Astrocyte (in vitro differentiated cells and primary cell): Measurements from ENCODE around the gene LRGUK. TPM values are rescaled to one million over a fixed set of nuclear protein-coding genes. Genes with fewer than 3 reads are reported as not detected.

Experiments used
- DNase-seq: peaks from one replicate; pipeline ENCODE4 v3.0.0-alpha.2; 2010; ENCODE audit warnings: low read depth
- FAIRE-seq: peaks from 2 replicates; lab custom pipeline; 2011; peaks lifted over from hg19 to GRCh38; lab: Jason Lieb, UNC
- H2AFZ ChIP-seq: 2 replicates; pipeline ENCODE4 v1.6.0; 2012; ENCODE audit warnings: low read depth, low read length, inconsistent platforms
- H3K27ac ChIP-seq: 2 replicates; pipeline ENCODE4 v1.5.1; 2011; ENCODE audit warnings: low read depth, low read length, inconsistent platforms
- H3K27me3 ChIP-seq: 2 replicates; pipeline ENCODE4 v1.6.0; 2011; ENCODE audit warnings: low read length, inconsistent platforms; ENCODE audit not compliant: insufficient read depth
- H3K36me3 ChIP-seq: 2 replicates; pipeline ENCODE4 v1.5.1; 2011; ENCODE audit warnings: low read length, inconsistent platforms; ENCODE audit not compliant: insufficient read depth
- H3K4me1 ChIP-seq: 2 replicates; pipeline ENCODE4 v1.5.1; 2011; ENCODE audit warnings: low read length, inconsistent platforms; ENCODE audit not compliant: insufficient read depth
- H3K4me2 ChIP-seq: 2 replicates; pipeline ENCODE4 v1.6.0; 2012; ENCODE audit warnings: low read length, inconsistent platforms
- H3K4me3 ChIP-seq: 2 replicates; pipeline ENCODE4 v1.5.1; 2011; ENCODE audit warnings: low read depth, mild to moderate bottlenecking, low read length, inconsistent platforms; ENCODE audit not compliant: insufficient read depth
- H3K79me2 ChIP-seq: 2 replicates; pipeline ENCODE4 v1.6.0; 2012; ENCODE audit warnings: mild to moderate bottlenecking, low read length, inconsistent platforms; ENCODE audit not compliant: insufficient read depth
- H3K9ac ChIP-seq: 2 replicates; pipeline ENCODE4 v1.6.0; 2012; ENCODE audit warnings: mild to moderate bottlenecking, low read length, inconsistent platforms
- H3K9me3 ChIP-seq: 2 replicates; pipeline ENCODE4 v1.5.1; 2012; ENCODE audit warnings: low read depth, mild to moderate bottlenecking, low read length, inconsistent platforms; ENCODE audit not compliant: insufficient read depth
- H4K20me1 ChIP-seq: 2 replicates; pipeline ENCODE4 v1.6.0; 2012; ENCODE audit warnings: low read length, inconsistent platforms; ENCODE audit not compliant: insufficient read depth
- H3K27ac Mint-ChIP-seq: one replicate; pipeline ENCODE4 v1.8.0; 2021; ENCODE audit warnings: mild to moderate bottlenecking, mixed read lengths; ENCODE audit not compliant: unreplicated experiment
- H3K27me3 Mint-ChIP-seq: one replicate; pipeline ENCODE4 v1.8.0; 2021; ENCODE audit warnings: low read depth, mixed read lengths; ENCODE audit not compliant: unreplicated experiment
- H3K36me3 Mint-ChIP-seq: one replicate; pipeline ENCODE4 v1.8.0; 2021; ENCODE audit warnings: low read depth, mixed read lengths; ENCODE audit not compliant: unreplicated experiment
- H3K4me1 Mint-ChIP-seq: one replicate; pipeline ENCODE4 v1.8.0; 2021; ENCODE audit warnings: low read depth, mixed read lengths; ENCODE audit not compliant: unreplicated experiment
- H3K4me3 Mint-ChIP-seq: one replicate; pipeline ENCODE4 v1.8.0; 2021; ENCODE audit warnings: mild to moderate bottlenecking, moderate library complexity, mixed read lengths; ENCODE audit not compliant: unreplicated experiment
- H3K9me3 Mint-ChIP-seq: one replicate; pipeline ENCODE4 v1.8.0; 2021; ENCODE audit warnings: mild to moderate bottlenecking, mixed read lengths; ENCODE audit not compliant: unreplicated experiment
- EZH2 ChIP-seq: IDR thresholded peaks from 2 replicates; pipeline ENCODE4 v1.6.1; 2012; ENCODE audit warnings: mild to moderate bottlenecking, low read length, inconsistent platforms; ENCODE audit not compliant: insufficient read depth
- total RNA-seq: library from RNA; stranded (reverse); gene quantifications from 2 replicates; pipeline ENCODE4 v1.2.1, GENCODE V29; 2021
- TF ChIP-seq, protein P1 (sequence below): IDR thresholded peaks from 2 replicates; pipeline ENCODE4 v1.5.1; 2011; ENCODE audit warnings: low read depth, mild to moderate bottlenecking, inconsistent platforms, low read length, moderate library complexity; ENCODE audit not compliant: insufficient read depth

The LRGUK gene
- total RNA-seq, 1 donor from 2014 or later: 0.64 TPM

DNA sequence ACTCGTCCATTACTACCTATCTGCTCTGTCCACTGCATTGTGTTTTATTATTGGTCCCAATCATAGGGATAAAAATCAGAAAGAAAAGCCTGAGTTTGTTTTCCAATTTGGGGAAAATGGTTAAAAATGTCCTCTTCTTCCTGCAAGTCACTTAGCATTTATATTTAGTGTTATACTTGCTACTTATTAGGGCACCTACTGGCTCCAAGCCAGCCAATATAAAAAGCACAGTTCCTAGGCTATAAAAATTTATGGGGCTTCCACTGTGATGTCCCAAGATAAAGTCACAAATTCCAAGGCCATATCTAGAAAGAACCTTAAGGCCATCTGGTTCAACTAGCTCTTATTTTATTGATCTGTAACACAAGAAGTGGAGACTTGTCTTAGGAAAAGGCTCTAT, 186.4 kb downstream of the LRGUK start:
- FAIRE-seq: no peak
- H3K4me1 ChIP-seq: peaks cover 7% of the 10 kb centered on the region
- peaks cover 2% of the 10 kb centered on the region for H3K4me1 Mint-ChIP-seq
- no peaks in the 10 kb centered on the region for H4K20me1 ChIP-seq
- no peak overlapping the region for H3K4me2 ChIP-seq
- H3K9me3 Mint-ChIP-seq: no peaks in the 10 kb centered on the region
- no peak overlapping the region for H3K27ac Mint-ChIP-seq
- H2AFZ ChIP-seq: no peak overlapping the region
- H3K4me3 Mint-ChIP-seq: no peak overlapping the region
- no peak for DNase-seq
- no peaks in the 10 kb centered on the region for H3K36me3 Mint-ChIP-seq
- H3K27ac ChIP-seq: no peak overlapping the region
- no peaks in the 10 kb centered on the region for H3K9me3 ChIP-seq
- no peak overlapping the region for H3K9ac ChIP-seq
- H3K27me3 ChIP-seq: no peaks in the 10 kb centered on the region
- H3K79me2 ChIP-seq: peaks cover 30% of the 10 kb centered on the region
- no peak overlapping the region for H3K4me3 ChIP-seq
- H3K36me3 ChIP-seq: no peaks in the 10 kb centered on the region
- TF ChIP-seq, protein P1, sequence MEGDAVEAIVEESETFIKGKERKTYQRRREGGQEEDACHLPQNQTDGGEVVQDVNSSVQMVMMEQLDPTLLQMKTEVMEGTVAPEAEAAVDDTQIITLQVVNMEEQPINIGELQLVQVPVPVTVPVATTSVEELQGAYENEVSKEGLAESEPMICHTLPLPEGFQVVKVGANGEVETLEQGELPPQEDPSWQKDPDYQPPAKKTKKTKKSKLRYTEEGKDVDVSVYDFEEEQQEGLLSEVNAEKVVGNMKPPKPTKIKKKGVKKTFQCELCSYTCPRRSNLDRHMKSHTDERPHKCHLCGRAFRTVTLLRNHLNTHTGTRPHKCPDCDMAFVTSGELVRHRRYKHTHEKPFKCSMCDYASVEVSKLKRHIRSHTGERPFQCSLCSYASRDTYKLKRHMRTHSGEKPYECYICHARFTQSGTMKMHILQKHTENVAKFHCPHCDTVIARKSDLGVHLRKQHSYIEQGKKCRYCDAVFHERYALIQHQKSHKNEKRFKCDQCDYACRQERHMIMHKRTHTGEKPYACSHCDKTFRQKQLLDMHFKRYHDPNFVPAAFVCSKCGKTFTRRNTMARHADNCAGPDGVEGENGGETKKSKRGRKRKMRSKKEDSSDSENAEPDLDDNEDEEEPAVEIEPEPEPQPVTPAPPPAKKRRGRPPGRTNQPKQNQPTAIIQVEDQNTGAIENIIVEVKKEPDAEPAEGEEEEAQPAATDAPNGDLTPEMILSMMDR: no peak
- no peak for TF ChIP-seq EZH2
- no peaks in the 10 kb centered on the region for H3K27me3 Mint-ChIP-seq

Other genes starting within 250 kb of the LRGUK start
- gene SLC35B4, start 189.6 kb downstream of the LRGUK start, total RNA-seq: 14.3 and 23.2 TPM in 2 replicates